Measurements from ENCODE around the gene BTD.

The BTD gene

GRCh38 chr3:15632212-15632580 lies 30.7 kb downstream of the BTD start:
- TF ChIP-seq TARDBP (IDR thresholded peaks at IDR 0.05) (no peak), SP1 (IDR thresholded peaks at IDR 0.05) (no peak), SUZ12 (IDR thresholded peaks at IDR 0.05) (no peak), CTBP1 (IDR thresholded peaks at IDR 0.05; ENCODE audit: borderline replicate concordance) (no peak), BHLHE40 (IDR thresholded peaks at IDR 0.05; ENCODE audit: borderline replicate concordance) (no peak), L3MBTL2 (conservative IDR thresholded peaks at IDR 0.05) (no peak), FOXA1 (IDR thresholded peaks at IDR 0.05) (no peak), HDGF (IDR thresholded peaks at IDR 0.05; ENCODE audit: borderline replicate concordance) (no peak), FOXK2 (IDR thresholded peaks at IDR 0.05) (no peak), FOXM1 (IDR thresholded peaks at IDR 0.05; ENCODE audit: borderline replicate concordance) (no peak), ZNF384 (IDR thresholded peaks at IDR 0.05) (no peak), NFRKB (IDR thresholded peaks at IDR 0.05) (no peak), ARNT (IDR thresholded peaks at IDR 0.05) (no peak), LEF1 (IDR thresholded peaks at IDR 0.05; ENCODE audit: borderline replicate concordance) (no peak), PKNOX1 (IDR thresholded peaks at IDR 0.05) (no peak), ELF4 (IDR thresholded peaks at IDR 0.05) (no peak)
- ChIA-PET POLR2A (no interaction called here), CTCF (no interaction called here)

GRCh38 chr3:15633159-15633558 lies 31.6 kb downstream of the BTD start:
- ChIA-PET CTCF (no interaction called here), POLR2A (interaction anchor here (1.7 kb wide), 1 partner anchor 32 kb away, joined by 4 read pairs; the partner anchor contains the start of genes BTD and HACL1)
- DNase-seq (ENCODE audit: extremely low spot score) = no peak
- TF ChIP-seq ELF4 (IDR thresholded peaks at IDR 0.05) (no peak), FOXM1 (IDR thresholded peaks at IDR 0.05; ENCODE audit: borderline replicate concordance) (no peak), SUZ12 (IDR thresholded peaks at IDR 0.05) (no peak), ZNF384 (IDR thresholded peaks at IDR 0.05) (no peak), LEF1 (IDR thresholded peaks at IDR 0.05; ENCODE audit: borderline replicate concordance) (no peak), BHLHE40 (IDR thresholded peaks at IDR 0.05; ENCODE audit: borderline replicate concordance) (no peak), HDGF (IDR thresholded peaks at IDR 0.05; ENCODE audit: borderline replicate concordance) (no peak), FOXK2 (IDR thresholded peaks at IDR 0.05) (no peak), NFRKB (IDR thresholded peaks at IDR 0.05) (no peak), SP1 (IDR thresholded peaks at IDR 0.05) (no peak), ARNT (IDR thresholded peaks at IDR 0.05) (no peak), L3MBTL2 (conservative IDR thresholded peaks at IDR 0.05) (no peak), FOXA1 (IDR thresholded peaks at IDR 0.05) (no peak), TARDBP (IDR thresholded peaks at IDR 0.05) (no peak), CTBP1 (IDR thresholded peaks at IDR 0.05; ENCODE audit: borderline replicate concordance) (no peak), PKNOX1 (IDR thresholded peaks at IDR 0.05) (no peak)

More at GRCh38 chr3:15632212-15632580, 30.7 kb downstream of the BTD start:
- DNase-seq (ENCODE audit: extremely low spot score) = no peak

- DNase-seq (ENCODE audit: extremely low spot score) = no peak
- POLR2A ChIA-PET = interaction anchor here (1.7 kb wide), 1 partner anchor 32 kb away, joined by 4 read pairs; the partner anchor contains the start of genes BTD and HACL1
- CTCF ChIA-PET = interaction anchor here (0.8 kb wide), 1 partner anchor 432 kb away, joined by 4 read pairs; no protein-coding TSS in a partner anchor
Measured at GRCh38 chr3:15633766-15634598, 32.4 kb downstream of the BTD start.

GRCh38 chr3:15634671-15635070 lies 33.1 kb downstream of the BTD start:
- ChIA-PET CTCF (interaction anchor here (0.6 to 0.8 kb wide), 2 partner anchors 29 to 432 kb away, joined by 3 to 4 read pairs; no protein-coding TSS in a partner anchor), POLR2A (interaction anchor here (1.7 kb wide), 1 partner anchor 33 kb away, joined by 4 read pairs; the partner anchor contains the start of genes BTD and HACL1)
- no peak for DNase-seq (ENCODE audit: extremely low spot score)
- TF ChIP-seq FOXM1 (IDR thresholded peaks at IDR 0.05; ENCODE audit: borderline replicate concordance) (no peak), TARDBP (IDR thresholded peaks at IDR 0.05) (no peak), SUZ12 (IDR thresholded peaks at IDR 0.05) (no peak), ARNT (IDR thresholded peaks at IDR 0.05) (no peak), SP1 (IDR thresholded peaks at IDR 0.05) (no peak)

More at GRCh38 chr3:15633766-15634598, 32.4 kb downstream of the BTD start:
- no peak for TF ChIP-seq NFRKB (IDR thresholded peaks at IDR 0.05)
- TF ChIP-seq PKNOX1 (IDR thresholded peaks at IDR 0.05) = no peak
- TF ChIP-seq SUZ12 (IDR thresholded peaks at IDR 0.05) = no peak
- no peak for TF ChIP-seq FOXA1 (IDR thresholded peaks at IDR 0.05)
- TF ChIP-seq TARDBP (IDR thresholded peaks at IDR 0.05) = no peak
- no peak for TF ChIP-seq ZNF384 (IDR thresholded peaks at IDR 0.05)
- TF ChIP-seq FOXM1 (IDR thresholded peaks at IDR 0.05; ENCODE audit: borderline replicate concordance) = no peak
- TF ChIP-seq CTBP1 (IDR thresholded peaks at IDR 0.05; ENCODE audit: borderline replicate concordance) = no peak
- no peak for TF ChIP-seq LEF1 (IDR thresholded peaks at IDR 0.05; ENCODE audit: borderline replicate concordance)
- no peak for TF ChIP-seq L3MBTL2 (conservative IDR thresholded peaks at IDR 0.05)
- no peak for TF ChIP-seq SP1 (IDR thresholded peaks at IDR 0.05)
- TF ChIP-seq BHLHE40 (IDR thresholded peaks at IDR 0.05; ENCODE audit: borderline replicate concordance) = no peak
- TF ChIP-seq FOXK2 (IDR thresholded peaks at IDR 0.05) = no peak
- TF ChIP-seq ARNT (IDR thresholded peaks at IDR 0.05) = no peak
- no peak for TF ChIP-seq ELF4 (IDR thresholded peaks at IDR 0.05)
- TF ChIP-seq HDGF (IDR thresholded peaks at IDR 0.05; ENCODE audit: borderline replicate concordance) = no peak

- CTCF ChIA-PET = interaction anchor here (0.6 kb wide), 1 partner anchor 29 kb away, joined by 3 read pairs; no protein-coding TSS in a partner anchor
Measured at GRCh38 chr3:15635121-15635661, 33.6 kb downstream of the BTD start.

More at GRCh38 chr3:15635121-15635661, 33.6 kb downstream of the BTD start:
- POLR2A ChIA-PET = no interaction called here
- DNase-seq (ENCODE audit: extremely low spot score) = no peak
- no peak for TF ChIP-seq TARDBP (IDR thresholded peaks at IDR 0.05)
- no peak for TF ChIP-seq HDGF (IDR thresholded peaks at IDR 0.05; ENCODE audit: borderline replicate concordance)
- no peak for TF ChIP-seq FOXK2 (IDR thresholded peaks at IDR 0.05)
- no peak for TF ChIP-seq PKNOX1 (IDR thresholded peaks at IDR 0.05)
